Kidney epithelial cell (primary cell): ENCODE data around the gene COL18A1. TPM values are rescaled to one million over a fixed set of nuclear protein-coding genes. Genes with fewer than 3 reads are reported as not detected.

Experiments used
- DNase-seq: peaks from one replicate; pipeline ENCODE4 v3.0.0-alpha.2; 2010; ENCODE audit warnings: low read depth
- H3K27me3 ChIP-seq: 2 replicates; pipeline ENCODE4 v1.6.0; 2011; ENCODE audit warnings: low read length; ENCODE audit not compliant: control insufficient read depth, insufficient read depth
- H3K36me3 ChIP-seq: 2 replicates; pipeline ENCODE4 v1.5.1; 2011; ENCODE audit warnings: low read length; ENCODE audit not compliant: control insufficient read depth, insufficient read depth
- H3K4me3 ChIP-seq: 2 replicates; pipeline ENCODE4 v1.5.1; 2011; ENCODE audit warnings: low read depth, mild to moderate bottlenecking, control low read depth, low read length
- total RNA-seq: library from RNA; depleted of rRNA; stranded (reverse); fragments of >200 nt; gene quantifications from 2 replicates; pipeline ENCODE4 v1.2.3, GENCODE V29; 2015
- TF ChIP-seq, protein P1 (sequence below): IDR thresholded peaks from 2 replicates; pipeline ENCODE4 v1.5.1; 2011; ENCODE audit warnings: mild to moderate bottlenecking, moderate library complexity, low read length, control low read depth, inconsistent platforms; ENCODE audit not compliant: insufficient read depth, poor library complexity, severe bottlenecking

Gene COL18A1
- total RNA-seq, 1 donor from 2014 or later: 808 TPM

DNA sequence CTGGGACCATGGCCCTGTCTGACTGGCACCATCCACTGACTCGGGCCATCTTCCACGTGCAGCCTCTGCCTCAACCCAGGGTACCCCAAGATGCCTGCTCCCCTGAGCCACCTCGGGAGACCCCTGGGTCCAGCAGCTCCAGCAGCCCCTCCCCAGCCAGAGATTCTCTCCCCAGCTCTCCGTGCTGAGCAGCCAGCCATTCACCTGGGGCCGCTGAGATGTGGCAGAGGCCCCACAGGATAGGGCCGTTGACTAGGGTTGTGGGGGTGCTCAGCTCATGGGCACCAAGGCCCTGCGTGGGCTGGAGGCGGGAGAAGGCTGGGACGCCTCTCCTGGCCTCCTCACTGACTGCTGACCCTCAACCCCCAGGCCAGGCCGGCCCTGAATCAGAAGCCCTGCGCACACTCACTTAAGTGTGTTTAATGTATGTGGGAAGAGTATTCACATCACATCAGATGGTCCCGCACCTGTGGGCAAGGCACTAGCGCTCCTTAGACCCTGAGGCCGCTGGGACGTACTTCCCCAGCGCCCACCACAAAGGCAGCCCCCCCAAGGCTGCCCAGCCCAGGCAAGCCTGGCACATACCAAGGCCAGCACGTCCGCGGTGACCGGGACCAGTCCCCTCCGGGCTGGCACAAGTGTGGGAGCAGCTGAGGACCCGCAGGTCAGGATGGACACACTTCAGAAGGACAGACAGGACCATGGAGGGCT, 109.5 kb downstream of the COL18A1 start:
- DNase-seq: no peak
- Histone ChIP-seq H3K27me3 (no peaks in the 10 kb centered on the region), H3K36me3 (peaks cover 3% of the 10 kb centered on the region), H3K4me3 (no peak overlapping the region)
- TF ChIP-seq, protein P1, sequence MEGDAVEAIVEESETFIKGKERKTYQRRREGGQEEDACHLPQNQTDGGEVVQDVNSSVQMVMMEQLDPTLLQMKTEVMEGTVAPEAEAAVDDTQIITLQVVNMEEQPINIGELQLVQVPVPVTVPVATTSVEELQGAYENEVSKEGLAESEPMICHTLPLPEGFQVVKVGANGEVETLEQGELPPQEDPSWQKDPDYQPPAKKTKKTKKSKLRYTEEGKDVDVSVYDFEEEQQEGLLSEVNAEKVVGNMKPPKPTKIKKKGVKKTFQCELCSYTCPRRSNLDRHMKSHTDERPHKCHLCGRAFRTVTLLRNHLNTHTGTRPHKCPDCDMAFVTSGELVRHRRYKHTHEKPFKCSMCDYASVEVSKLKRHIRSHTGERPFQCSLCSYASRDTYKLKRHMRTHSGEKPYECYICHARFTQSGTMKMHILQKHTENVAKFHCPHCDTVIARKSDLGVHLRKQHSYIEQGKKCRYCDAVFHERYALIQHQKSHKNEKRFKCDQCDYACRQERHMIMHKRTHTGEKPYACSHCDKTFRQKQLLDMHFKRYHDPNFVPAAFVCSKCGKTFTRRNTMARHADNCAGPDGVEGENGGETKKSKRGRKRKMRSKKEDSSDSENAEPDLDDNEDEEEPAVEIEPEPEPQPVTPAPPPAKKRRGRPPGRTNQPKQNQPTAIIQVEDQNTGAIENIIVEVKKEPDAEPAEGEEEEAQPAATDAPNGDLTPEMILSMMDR: no peak

DNA sequence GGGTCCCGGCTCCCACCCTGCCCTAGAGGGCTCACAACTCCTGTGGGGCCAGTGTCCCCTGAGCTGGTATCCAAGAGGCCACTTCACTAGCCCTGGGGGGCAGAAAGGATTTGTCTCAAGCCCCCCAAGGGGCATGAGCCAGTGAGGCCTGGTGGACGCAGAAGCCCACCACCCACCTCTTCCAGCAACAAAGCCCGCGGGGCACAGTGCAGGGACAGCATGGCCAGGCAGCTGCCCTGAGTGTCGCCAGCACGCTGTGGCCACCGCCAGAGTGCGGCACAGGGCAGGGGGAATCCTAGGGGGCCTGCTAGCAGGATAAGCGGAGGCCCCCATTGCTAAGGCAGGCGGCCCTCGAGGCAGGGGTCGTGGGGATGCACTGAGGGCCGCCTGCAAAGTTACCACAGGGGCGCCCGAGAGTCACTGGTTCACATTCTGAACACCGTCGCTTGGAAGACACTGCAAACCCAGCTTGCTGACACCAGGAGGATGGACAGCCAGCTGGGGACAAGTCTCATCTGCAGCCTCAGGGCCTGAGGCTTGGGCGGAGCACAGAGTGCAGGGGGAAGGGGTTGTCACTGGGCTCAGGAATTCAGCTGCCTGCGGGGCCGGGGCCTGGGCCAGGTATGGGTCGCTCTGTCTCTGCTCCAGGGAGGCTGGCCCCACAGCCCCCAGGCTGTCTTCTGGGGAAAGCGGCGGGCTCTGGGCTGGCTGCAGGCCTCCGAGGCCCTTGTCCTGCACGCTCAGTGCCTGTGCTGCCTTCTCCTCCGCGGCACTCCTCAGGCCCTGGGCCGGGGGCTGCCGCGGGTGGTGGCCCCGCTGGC, 110.5 kb downstream of the COL18A1 start:
- H3K36me3 ChIP-seq: peaks cover 3% of the 10 kb centered on the region
- DNase-seq: no peak
- TF ChIP-seq, protein P1: no peak
- H3K4me3 ChIP-seq: no peak overlapping the region
- H3K27me3 ChIP-seq: no peaks in the 10 kb centered on the region

DNA sequence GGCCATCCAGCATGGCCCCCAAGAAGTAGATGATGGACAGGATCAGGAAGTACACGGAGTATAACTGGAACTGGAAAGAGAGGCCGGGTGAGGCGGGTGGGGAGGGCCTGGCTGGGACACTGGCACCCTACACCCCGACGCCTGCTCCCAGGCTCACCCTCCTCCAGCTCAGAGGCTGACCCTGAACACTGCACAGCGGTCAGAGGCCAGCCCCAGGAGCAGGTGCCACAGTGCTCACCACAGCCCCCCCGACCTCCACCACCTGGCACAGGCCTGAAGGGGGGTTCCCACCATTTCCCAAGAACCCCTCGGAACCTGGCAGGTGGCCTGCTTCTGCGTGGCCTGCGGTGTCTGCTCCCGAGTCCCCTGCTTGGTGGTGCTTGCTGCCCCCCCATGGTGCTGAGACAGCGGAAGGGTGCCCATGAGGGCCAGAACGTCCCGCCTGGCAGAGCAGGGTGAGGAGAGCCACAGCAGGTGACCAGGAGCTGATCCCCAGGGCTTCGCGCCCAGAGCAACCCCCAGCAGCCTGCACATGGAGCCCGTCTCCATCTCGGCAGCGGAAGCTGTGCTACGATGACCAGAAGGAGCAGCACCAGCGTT, 111.2 kb downstream of the COL18A1 start:
- Histone ChIP-seq H3K36me3 (peaks cover 3% of the 10 kb centered on the region), H3K27me3 (no peaks in the 10 kb centered on the region), H3K4me3 (no peak overlapping the region)
- DNase-seq: no peak
- TF ChIP-seq, protein P1: no peak

- TF ChIP-seq, protein P1: no peak
- no peak for DNase-seq
- Histone ChIP-seq H3K27me3 (no peaks in the 10 kb centered on the region), H3K36me3 (peaks cover 3% of the 10 kb centered on the region), H3K4me3 (no peak overlapping the region)
Measured at GRCh38 chr21:45516671-45517151, 111.7 kb downstream of the COL18A1 start.

DNA sequence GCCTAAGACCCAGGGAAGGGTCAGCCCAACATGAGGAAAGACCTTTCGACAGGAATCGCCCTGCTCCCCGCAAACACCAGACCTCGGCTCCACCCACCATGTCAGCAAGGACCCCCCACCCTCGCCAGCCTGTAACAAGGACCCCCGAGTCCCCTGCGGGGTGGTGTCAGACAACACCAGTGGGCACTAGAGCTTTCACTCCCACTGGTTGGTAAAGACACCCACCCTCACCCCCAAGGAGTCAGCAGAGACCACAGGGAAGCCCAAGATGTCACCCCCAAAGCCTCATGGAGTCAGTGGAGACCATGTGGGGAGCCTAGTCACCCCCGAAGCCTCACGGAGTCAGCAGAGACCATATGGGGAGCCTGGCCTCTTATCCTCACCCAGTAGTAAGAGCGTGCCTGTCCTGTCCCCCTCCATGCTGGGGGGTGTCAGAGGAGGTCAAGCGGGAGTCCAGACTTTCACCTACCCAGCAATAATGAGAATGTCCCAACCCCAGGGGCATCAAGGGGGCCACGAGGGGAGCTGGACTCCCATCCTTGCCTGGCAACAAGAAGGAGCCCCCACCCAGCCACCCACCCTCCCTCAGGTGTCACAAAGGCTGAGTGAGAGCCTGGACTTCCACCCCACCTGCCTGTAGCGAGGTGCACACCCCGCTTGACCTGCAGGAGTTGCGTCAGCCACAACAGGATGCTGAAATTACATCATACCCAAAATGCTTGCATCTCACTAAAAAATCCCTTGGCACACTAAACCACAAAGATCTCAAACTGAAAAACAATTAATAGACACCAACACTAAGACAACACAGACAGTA, 112.5 kb downstream of the COL18A1 start:
- Histone ChIP-seq H3K4me3 (no peak overlapping the region), H3K36me3 (peaks cover 1% of the 10 kb centered on the region), H3K27me3 (no peaks in the 10 kb centered on the region)
- TF ChIP-seq, protein P1: no peak
- no peak for DNase-seq
